Measurements from ENCODE around the gene PPP2R2D. TPM values are rescaled to one million over a fixed set of nuclear protein-coding genes. Genes with fewer than 3 reads are reported as not detected.
"Not testable (repeated sequence)": the region's sequence is repeated elsewhere in the genome, so short reads cannot be mapped to it uniquely, and the experiment has no call there.

The PPP2R2D gene
- total RNA-seq, 1 donor from 2014 or later = 37.4 TPM

DNA sequence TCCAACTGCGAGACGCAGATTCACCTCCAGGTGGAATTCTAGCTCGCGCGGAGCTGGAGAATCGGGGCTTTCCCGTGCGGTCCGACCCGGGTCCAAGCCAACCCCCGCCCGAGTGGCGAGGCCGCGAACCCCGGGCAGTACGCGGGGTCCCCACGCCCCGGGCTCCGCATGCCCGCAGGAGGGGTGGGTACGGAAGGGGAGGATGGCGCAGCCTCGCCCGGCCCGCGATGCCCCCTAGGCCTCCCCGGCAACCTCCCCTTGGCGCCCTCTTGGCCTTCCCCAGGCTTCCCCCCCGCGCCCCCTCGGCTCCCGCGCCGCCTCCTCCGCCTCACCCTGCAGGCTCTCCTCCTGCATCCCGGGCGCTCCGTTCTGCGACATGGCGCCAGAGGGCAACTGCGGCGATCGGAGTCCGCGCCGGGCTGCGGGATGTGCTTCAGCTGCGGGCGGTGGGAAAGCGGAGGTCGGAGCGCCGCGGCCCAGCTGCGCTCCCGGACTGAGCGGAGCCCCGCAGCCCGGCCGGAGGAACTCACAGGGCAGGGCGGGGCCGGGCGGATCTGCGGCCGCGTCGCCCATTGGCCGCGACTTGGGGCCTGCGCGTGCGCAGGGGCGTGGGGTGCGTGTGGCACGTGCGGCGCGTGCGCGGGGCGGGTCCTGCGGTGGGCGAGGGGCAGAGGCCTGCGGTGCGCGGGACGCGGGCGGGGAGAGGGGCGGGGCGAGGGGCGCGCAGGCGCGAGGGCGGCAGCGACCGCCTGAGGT is 80.8 kb downstream of the PPP2R2D start, which contains the start of gene BNIP3:
BNIP3 (minus strand) TSS at position 495 of the 756 bp plus-strand sequence; CDS start at position 378, 117 bp downstream.
- no peaks in the 10 kb centered on the region for H3K27me3 ChIP-seq (ENCODE audit: control insufficient read depth, insufficient read depth, low read length)
- peak within 1 kb of the TSS; percentile 83 for H3K4me3 ChIP-seq (ENCODE audit: low read depth, low read length)
- H3K36me3 ChIP-seq (ENCODE audit: control insufficient read depth, insufficient read depth, low read length) = peaks cover 2% of the 10 kb centered on the region
- TF ChIP-seq, protein P1, sequence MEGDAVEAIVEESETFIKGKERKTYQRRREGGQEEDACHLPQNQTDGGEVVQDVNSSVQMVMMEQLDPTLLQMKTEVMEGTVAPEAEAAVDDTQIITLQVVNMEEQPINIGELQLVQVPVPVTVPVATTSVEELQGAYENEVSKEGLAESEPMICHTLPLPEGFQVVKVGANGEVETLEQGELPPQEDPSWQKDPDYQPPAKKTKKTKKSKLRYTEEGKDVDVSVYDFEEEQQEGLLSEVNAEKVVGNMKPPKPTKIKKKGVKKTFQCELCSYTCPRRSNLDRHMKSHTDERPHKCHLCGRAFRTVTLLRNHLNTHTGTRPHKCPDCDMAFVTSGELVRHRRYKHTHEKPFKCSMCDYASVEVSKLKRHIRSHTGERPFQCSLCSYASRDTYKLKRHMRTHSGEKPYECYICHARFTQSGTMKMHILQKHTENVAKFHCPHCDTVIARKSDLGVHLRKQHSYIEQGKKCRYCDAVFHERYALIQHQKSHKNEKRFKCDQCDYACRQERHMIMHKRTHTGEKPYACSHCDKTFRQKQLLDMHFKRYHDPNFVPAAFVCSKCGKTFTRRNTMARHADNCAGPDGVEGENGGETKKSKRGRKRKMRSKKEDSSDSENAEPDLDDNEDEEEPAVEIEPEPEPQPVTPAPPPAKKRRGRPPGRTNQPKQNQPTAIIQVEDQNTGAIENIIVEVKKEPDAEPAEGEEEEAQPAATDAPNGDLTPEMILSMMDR (IDR thresholded peaks at IDR 0.05; ENCODE audit: insufficient read depth, low read length, poor library complexity, severe bottlenecking) = no peak
- DNase-seq (ENCODE audit: low read depth) = peak; percentile 66

DNA sequence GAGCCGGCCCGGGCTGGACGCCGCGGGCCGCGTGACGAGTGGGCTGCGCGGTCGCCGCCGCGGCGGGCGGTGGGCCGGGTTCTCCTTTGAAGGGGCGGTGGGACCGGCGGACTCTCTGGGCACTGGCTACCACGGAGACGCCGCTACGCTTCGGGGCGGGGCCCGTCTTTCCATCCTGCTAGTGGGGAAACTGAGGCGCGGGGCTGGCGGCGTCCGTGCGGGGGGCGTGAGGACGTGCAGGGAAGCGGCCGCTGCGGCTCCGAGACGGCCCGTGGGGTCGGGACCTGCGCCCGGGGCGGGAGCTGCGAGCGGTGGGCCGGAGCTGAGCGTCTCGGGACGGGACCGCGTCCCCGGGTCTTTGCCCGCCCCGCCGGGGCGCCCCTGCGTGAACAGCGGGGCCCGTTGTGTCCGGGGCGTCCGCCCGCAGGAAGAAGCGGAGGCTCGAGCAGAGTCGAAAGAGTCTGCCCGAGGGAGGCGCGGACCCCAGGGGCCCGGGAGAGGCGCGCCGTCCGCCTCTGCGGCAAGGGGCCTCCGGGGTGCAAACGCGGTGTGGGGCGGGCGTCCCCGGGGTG is 81.5 kb downstream of the PPP2R2D start:
- peaks cover 1% of the 10 kb centered on the region for H3K36me3 ChIP-seq (ENCODE audit: control insufficient read depth, insufficient read depth, low read length)
- TF ChIP-seq, protein P1 (IDR thresholded peaks at IDR 0.05; ENCODE audit: insufficient read depth, low read length, poor library complexity, severe bottlenecking) = no peak
- no peak for DNase-seq (ENCODE audit: low read depth)
- no peaks in the 10 kb centered on the region for H3K27me3 ChIP-seq (ENCODE audit: control insufficient read depth, insufficient read depth, low read length)
- H3K4me3 ChIP-seq (ENCODE audit: low read depth, low read length) = peak overlapping the region; percentile 83

DNA sequence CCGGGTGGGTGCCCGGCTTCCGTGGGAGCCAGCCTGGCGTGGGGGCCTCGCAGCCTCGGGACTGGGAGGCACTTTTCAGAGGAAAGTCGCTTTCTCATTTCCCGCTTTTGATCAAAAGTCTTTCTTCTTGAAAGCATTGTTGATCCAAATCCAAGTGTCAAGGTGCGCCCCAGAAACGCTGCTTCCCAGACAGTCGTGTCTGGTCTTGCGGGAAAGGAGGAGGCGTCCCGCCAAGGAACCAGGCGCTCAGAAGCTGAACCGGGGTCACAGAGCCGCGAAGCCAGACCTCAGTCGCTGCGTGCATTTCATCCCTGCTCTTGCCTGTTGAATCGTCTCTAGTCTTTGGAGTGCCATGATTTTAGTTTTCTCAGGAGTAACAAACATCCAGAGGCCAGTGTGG is 82.0 kb downstream of the PPP2R2D start:
- DNase-seq (ENCODE audit: low read depth) = no peak
- no peaks in the 10 kb centered on the region for H3K27me3 ChIP-seq (ENCODE audit: control insufficient read depth, insufficient read depth, low read length)
- peak overlapping the region; percentile 83 for H3K4me3 ChIP-seq (ENCODE audit: low read depth, low read length)
- H3K36me3 ChIP-seq (ENCODE audit: control insufficient read depth, insufficient read depth, low read length) = no peaks in the 10 kb centered on the region
- TF ChIP-seq, protein P1 (IDR thresholded peaks at IDR 0.05; ENCODE audit: insufficient read depth, low read length, poor library complexity, severe bottlenecking) = no peak

DNA sequence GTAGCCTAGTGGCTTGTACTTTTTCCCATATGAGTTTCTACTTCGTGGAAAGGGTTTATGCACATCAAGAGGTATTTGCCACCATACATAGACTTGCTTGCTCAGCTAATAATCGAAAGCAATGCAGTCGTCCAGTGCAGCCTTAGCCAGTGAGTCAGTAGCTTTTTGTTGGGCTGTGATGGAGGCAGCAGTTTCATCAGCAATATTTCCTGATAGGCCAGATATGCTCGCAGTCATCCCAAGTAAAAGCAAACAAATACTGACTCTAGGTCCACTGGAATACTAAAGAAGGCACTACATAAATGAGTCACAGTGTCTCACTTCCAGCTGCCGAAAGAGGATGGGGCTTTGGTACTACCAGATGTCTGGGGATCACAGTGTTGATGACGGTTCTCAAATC is 83.0 kb downstream of the PPP2R2D start:
- no peaks in the 10 kb centered on the region for H3K36me3 ChIP-seq (ENCODE audit: control insufficient read depth, insufficient read depth, low read length)
- peak; percentile 44 for DNase-seq (ENCODE audit: low read depth)
- TF ChIP-seq, protein P1 (IDR thresholded peaks at IDR 0.05; ENCODE audit: insufficient read depth, low read length, poor library complexity, severe bottlenecking) = no peak
- no peaks in the 10 kb centered on the region for H3K27me3 ChIP-seq (ENCODE audit: control insufficient read depth, insufficient read depth, low read length)
- H3K4me3 ChIP-seq (ENCODE audit: low read depth, low read length) = no peak overlapping the region

DNA sequence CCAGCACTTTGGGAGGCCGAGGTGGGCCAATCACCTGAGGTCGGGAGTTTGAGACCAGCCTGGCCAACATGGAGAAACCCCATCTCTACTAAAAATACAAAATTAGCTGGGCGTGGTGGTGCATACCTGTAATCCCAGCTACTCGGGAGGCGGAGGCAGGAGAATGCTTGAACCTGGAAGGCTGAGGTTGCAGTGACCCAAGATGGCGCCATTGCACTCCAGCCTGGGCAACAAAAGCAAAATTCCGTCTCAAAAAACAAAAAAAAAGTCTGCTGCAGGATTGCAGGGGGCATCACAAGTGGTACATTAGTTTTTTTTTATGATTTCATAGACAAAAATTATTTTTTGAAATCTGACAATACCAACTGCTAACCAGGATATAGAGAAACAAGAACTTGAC is 86.0 kb downstream of the PPP2R2D start:
- H3K27me3 ChIP-seq (ENCODE audit: control insufficient read depth, insufficient read depth, low read length); H3K36me3 ChIP-seq (ENCODE audit: control insufficient read depth, insufficient read depth, low read length); H3K4me3 ChIP-seq (ENCODE audit: low read depth, low read length); DNase-seq (ENCODE audit: low read depth): not testable (repeated sequence)

DNA sequence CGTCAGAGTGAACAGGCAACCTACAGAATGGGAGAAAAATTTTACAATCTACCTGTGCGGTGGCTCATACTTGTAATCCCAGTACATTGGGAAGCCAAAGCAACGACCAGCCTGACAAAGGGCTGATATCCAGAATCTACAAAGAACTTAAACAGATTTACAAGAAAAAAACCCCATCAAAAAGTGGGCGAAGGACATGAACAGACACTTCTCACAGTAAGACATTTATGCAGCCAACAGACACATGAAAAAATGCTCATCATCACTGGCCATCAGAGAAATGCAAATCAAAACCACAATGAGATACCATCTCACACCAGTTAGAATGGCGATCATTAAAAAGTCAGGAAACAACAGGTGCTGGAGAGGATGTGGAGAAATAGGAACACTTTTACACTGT is 86.5 kb downstream of the PPP2R2D start:
- not testable (repeated sequence) for H3K4me3 ChIP-seq (ENCODE audit: low read depth, low read length); H3K27me3 ChIP-seq (ENCODE audit: control insufficient read depth, insufficient read depth, low read length); DNase-seq (ENCODE audit: low read depth); H3K36me3 ChIP-seq (ENCODE audit: control insufficient read depth, insufficient read depth, low read length)

DNA sequence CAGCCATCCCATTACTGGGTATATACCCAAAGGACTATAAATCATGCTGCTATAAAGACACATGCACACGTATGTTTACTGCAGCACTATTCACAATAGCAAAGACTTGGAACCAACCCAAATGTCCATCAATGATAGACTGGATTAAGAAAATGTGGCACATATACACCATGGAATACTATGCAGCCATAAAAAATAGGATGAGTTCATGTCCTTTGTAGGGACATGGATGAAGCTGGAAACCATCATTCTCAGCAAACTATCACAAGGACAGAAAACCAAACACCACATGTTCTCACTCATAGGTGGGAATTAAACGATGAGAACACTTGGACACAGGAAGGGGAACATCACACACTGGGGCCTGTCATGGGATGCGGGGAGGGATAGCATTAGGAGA is 87.0 kb downstream of the PPP2R2D start:
- H3K4me3 ChIP-seq (ENCODE audit: low read depth, low read length); H3K36me3 ChIP-seq (ENCODE audit: control insufficient read depth, insufficient read depth, low read length); H3K27me3 ChIP-seq (ENCODE audit: control insufficient read depth, insufficient read depth, low read length); DNase-seq (ENCODE audit: low read depth): not testable (repeated sequence)
